ENCODE measurements around the gene GTPBP6.

Gene GTPBP6

GRCh38 chrX:346034-346813 lies 27.6 kb upstream of the GTPBP6 start:
- TF ChIP-seq, protein P1, sequence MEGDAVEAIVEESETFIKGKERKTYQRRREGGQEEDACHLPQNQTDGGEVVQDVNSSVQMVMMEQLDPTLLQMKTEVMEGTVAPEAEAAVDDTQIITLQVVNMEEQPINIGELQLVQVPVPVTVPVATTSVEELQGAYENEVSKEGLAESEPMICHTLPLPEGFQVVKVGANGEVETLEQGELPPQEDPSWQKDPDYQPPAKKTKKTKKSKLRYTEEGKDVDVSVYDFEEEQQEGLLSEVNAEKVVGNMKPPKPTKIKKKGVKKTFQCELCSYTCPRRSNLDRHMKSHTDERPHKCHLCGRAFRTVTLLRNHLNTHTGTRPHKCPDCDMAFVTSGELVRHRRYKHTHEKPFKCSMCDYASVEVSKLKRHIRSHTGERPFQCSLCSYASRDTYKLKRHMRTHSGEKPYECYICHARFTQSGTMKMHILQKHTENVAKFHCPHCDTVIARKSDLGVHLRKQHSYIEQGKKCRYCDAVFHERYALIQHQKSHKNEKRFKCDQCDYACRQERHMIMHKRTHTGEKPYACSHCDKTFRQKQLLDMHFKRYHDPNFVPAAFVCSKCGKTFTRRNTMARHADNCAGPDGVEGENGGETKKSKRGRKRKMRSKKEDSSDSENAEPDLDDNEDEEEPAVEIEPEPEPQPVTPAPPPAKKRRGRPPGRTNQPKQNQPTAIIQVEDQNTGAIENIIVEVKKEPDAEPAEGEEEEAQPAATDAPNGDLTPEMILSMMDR (conservative IDR thresholded peaks at IDR 0.05; ENCODE audit: low read depth, low read length): no peak
- DNase-seq (ENCODE audit: low read depth): no peak
- H3K4me3 ChIP-seq (ENCODE audit: low read length): no peak overlapping the region

- H3K4me3 ChIP-seq (ENCODE audit: low read length): no peak overlapping the region
- TF ChIP-seq, protein P1 (conservative IDR thresholded peaks at IDR 0.05; ENCODE audit: low read depth, low read length): no peak
- DNase-seq (ENCODE audit: low read depth): no peak
Observed at GRCh38 chrX:345020-345925, 26.7 kb upstream of the GTPBP6 start.

GRCh38 chrX:344371-344901 lies 25.8 kb upstream of the GTPBP6 start:
- TF ChIP-seq, protein P1 (conservative IDR thresholded peaks at IDR 0.05; ENCODE audit: low read depth, low read length): no peak
- no peak for DNase-seq (ENCODE audit: low read depth)
- no peak overlapping the region for H3K4me3 ChIP-seq (ENCODE audit: low read length)

DNA sequence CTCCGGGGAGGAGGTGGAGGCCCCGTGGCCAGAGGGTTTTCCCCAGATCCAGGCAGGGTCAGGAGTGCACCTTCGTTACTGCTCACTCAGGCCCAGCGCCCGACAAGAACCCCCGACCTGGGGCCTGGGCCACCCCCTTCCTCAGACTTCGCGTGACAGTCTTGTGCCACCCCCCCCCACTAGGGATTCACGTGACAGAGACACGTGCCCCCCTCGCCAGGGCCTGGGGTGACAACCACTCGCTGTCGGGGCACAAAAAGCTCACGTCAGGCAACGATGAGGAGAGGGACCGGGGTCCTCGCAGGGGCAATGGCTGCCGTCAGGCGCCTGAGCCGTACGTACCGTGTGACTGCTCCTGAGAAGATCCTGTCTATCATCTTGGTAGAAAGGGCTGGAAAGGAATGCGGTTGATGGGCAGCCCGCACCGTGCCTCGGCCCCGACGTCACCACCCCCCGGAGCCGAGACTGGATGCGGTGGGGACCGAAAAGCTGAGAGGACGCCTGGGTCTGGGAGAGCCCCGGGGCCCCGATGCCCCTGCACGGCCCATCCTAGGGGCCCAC lies 23.0 kb upstream of the GTPBP6 start:
- no peak for DNase-seq (ENCODE audit: low read depth)
- no peak overlapping the region for H3K4me3 ChIP-seq (ENCODE audit: low read length)

GRCh38 chrX:340641-341423 lies 22.2 kb upstream of the GTPBP6 start:
- no peak for DNase-seq (ENCODE audit: low read depth)
- TF ChIP-seq, protein P1 (conservative IDR thresholded peaks at IDR 0.05; ENCODE audit: low read depth, low read length): no peak
- H3K4me3 ChIP-seq (ENCODE audit: low read length): no peak overlapping the region

More for the DNA sequence above, 23.0 kb upstream of the GTPBP6 start:
- TF ChIP-seq, protein P1 (conservative IDR thresholded peaks at IDR 0.05; ENCODE audit: low read depth, low read length): no peak

DNA sequence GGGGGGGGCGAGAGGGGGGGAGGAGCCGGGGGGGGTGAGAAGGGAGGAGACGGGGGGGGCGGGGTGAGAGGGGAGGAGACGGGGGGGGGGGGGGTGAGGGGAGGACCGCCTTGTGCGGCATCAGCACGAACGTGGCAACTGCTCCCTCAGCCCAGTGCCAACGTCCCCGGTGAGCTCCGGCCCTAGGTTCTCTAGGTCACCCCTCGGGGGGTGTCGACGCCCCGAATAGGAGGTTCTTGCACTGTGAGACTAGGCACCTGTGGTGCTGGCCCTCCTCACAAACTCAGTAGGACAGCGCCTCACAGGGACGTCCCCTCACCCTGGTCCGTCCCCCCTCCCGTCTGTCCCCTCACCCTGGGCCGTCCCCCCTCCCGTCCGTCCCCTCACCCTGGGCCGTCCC lies 21.5 kb upstream of the GTPBP6 start:
- TF ChIP-seq, protein P1 (conservative IDR thresholded peaks at IDR 0.05; ENCODE audit: low read depth, low read length): no peak
- DNase-seq (ENCODE audit: low read depth): no peak
- no peak overlapping the region for H3K4me3 ChIP-seq (ENCODE audit: low read length)

All from retinal pigment epithelial cell (primary cell).